Measurements from ENCODE around the gene GNG3.
"Not testable (repeated sequence)": the region's sequence is repeated elsewhere in the genome, so short reads cannot be mapped to it uniquely, and the experiment has no call there.

The GNG3 gene

DNA sequence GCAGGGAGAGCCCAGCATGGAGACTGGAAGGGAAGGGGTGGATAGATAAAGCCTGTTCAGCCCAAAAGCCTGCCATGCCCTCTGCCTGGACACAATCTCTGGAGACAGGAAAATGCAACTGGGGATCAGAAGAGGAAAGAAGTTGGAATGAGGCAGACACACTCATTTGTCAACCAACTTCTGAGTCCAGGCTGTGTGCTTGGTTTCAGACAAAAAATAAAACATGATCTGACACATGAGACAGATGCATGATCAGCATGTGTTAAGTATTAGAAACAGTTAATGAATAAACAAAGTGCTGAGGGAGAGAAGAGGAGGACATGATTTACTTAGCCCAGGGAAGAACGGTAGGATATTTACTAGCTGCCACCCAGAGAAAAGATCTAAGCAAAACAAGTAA lies 19.0 kb upstream of the GNG3 start:
- DNase-seq (ENCODE audit: low read depth) = peak; percentile 30
- H3K4me3 ChIP-seq (ENCODE audit: control insufficient read depth, low read depth, low read length) = peak overlapping the region; percentile 45
- no peak for TF ChIP-seq CTCF (conservative IDR thresholded peaks at IDR 0.05; ENCODE audit: control insufficient read depth, insufficient read depth, low read depth, low read length)

- peak within 1 kb of the TSS; percentile 45 for H3K4me3 ChIP-seq (ENCODE audit: control insufficient read depth, low read depth, low read length)
- no peak for TF ChIP-seq CTCF (conservative IDR thresholded peaks at IDR 0.05; ENCODE audit: control insufficient read depth, insufficient read depth, low read depth, low read length)
- peak; percentile 97 for DNase-seq (ENCODE audit: low read depth)
Measured at GRCh38 chr11:62689421-62690183, 17.9 kb upstream of the GNG3 start, which contains the start of gene LRRN4CL. LRRN4CL (minus strand) TSS chr11:62689530; CDS start chr11:62688508, 1,022 bp downstream.

DNA sequence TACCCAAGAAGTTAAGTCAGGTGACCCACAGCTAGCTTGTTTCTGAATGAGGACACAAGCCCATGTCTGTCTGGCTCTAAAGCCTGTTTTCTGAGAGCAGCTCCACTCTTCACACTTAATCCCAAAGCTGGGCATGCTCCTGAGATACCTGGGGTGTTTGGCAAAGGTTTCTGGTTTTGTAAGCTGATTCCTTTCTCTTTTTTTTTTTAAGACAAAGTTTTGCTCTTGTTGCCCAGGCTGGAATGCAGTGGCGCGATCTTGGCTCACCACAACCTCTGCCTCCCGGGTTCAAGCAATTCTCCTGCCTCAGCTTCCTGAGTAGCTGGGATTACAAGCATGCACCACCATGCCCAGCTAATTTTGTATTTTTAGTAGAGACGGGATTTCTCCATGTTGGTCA lies 13.9 kb upstream of the GNG3 start:
- DNase-seq (ENCODE audit: low read depth); H3K4me3 ChIP-seq (ENCODE audit: control insufficient read depth, low read depth, low read length): not testable (repeated sequence)

DNA sequence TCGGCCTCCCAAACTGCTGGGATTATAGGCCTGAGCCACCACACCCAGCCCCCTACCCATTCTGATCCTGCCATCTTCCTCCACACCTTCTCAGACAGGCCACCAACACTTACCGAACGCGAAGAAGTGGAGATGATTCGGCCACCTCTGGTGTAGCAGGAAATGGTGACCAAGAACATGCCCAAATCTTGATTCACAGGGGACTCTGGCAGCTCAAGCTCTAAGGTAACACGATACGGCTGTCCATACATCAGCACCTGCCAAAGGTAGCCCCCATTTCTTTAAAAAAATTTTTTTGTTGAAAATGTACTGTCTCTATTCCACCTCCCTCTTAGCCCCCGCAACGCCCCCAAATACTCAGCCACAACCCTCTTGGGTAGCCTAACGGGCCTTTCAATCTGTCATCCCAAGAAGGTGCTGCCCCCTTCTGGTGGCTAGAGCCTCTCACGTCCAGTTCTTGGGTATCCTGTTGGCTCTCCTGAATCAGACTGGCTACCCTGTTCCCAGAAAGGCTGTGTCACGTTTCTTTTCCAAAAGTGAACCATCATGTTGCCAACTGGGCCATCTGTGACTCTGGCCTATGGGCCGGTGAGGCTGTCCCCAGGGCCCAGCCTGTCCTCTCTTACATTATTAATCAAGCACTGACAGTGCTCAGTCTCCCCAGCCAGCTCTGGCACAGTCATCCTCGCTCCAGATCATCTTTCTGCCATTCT lies 12.9 kb upstream of the GNG3 start:
- TF ChIP-seq CTCF (conservative IDR thresholded peaks at IDR 0.05; ENCODE audit: control insufficient read depth, insufficient read depth, low read depth, low read length) = peak; percentile 93
- no peak overlapping the region for H3K4me3 ChIP-seq (ENCODE audit: control insufficient read depth, low read depth, low read length)

GRCh38 chr11:62702246-62702645 lies 5.2 kb upstream of the GNG3 start:
- no peak for TF ChIP-seq CTCF (conservative IDR thresholded peaks at IDR 0.05; ENCODE audit: control insufficient read depth, insufficient read depth, low read depth, low read length)
- peak; percentile 68 for DNase-seq (ENCODE audit: low read depth)
- no peak overlapping the region for H3K4me3 ChIP-seq (ENCODE audit: control insufficient read depth, low read depth, low read length)

More for the DNA sequence above, 12.9 kb upstream of the GNG3 start:
- DNase-seq (ENCODE audit: low read depth) = peak; percentile 92

- not testable (repeated sequence) for H3K4me3 ChIP-seq (ENCODE audit: control insufficient read depth, low read depth, low read length); DNase-seq (ENCODE audit: low read depth)
Measured at GRCh38 chr11:62703921-62704320, 3.6 kb upstream of the GNG3 start.

GRCh38 chr11:62705413-62705812 lies 2.1 kb upstream of the GNG3 start:
- TF ChIP-seq CTCF (conservative IDR thresholded peaks at IDR 0.05; ENCODE audit: control insufficient read depth, insufficient read depth, low read depth, low read length) = no peak
- DNase-seq (ENCODE audit: low read depth) = no peak
- H3K4me3 ChIP-seq (ENCODE audit: control insufficient read depth, low read depth, low read length) = peak overlapping the region; percentile 72

Data from fibroblast of mammary gland (primary cell).